GM12873 (cell line): Measurements from ENCODE around the gene FCHSD1.

ENCODE experiments used
- TF ChIP-seq, protein P1 (sequence below): IDR thresholded peaks from 2 replicates; pipeline ENCODE4 v1.5.1; 2012; ENCODE audit warnings: low read depth, mild to moderate bottlenecking, moderate library complexity, low read length, control low read depth; ENCODE audit not compliant: insufficient read depth; ENCODE audit errors: missing control alignments

The FCHSD1 gene

DNA sequence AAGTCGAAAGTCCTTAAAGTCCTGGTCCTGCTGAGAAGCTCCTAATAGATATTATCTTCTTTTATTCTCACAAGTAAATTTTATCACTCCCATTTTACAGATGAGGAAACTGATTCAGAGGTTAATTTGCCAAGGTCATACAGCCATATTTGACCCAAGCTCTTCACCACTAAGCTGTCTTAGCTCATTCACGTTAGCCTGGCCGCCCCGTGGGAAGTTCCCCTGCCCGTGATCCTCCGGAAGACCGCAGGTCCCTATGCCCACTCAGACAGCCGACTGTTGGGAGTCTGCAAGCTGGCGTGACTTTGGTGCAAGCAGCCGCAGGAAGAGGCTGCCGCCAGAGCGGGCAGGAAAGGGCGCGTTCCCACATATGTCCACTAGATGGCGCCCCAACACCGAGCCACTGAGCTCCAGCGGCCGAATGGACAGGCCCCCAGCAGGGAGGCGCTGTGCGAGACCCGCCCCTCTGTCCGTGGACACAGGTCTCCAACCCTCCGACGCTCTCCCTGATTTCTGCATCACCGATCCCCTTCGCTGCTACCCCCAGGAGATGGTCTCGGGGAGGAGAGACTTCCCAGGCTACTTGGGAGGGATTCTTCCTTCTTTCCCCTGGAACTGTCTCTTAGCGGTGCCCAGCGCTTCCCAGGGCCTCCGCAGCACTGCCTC is 40.8 kb upstream of the FCHSD1 start:
- TF ChIP-seq, protein P1, sequence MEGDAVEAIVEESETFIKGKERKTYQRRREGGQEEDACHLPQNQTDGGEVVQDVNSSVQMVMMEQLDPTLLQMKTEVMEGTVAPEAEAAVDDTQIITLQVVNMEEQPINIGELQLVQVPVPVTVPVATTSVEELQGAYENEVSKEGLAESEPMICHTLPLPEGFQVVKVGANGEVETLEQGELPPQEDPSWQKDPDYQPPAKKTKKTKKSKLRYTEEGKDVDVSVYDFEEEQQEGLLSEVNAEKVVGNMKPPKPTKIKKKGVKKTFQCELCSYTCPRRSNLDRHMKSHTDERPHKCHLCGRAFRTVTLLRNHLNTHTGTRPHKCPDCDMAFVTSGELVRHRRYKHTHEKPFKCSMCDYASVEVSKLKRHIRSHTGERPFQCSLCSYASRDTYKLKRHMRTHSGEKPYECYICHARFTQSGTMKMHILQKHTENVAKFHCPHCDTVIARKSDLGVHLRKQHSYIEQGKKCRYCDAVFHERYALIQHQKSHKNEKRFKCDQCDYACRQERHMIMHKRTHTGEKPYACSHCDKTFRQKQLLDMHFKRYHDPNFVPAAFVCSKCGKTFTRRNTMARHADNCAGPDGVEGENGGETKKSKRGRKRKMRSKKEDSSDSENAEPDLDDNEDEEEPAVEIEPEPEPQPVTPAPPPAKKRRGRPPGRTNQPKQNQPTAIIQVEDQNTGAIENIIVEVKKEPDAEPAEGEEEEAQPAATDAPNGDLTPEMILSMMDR: peak; percentile 99

DNA sequence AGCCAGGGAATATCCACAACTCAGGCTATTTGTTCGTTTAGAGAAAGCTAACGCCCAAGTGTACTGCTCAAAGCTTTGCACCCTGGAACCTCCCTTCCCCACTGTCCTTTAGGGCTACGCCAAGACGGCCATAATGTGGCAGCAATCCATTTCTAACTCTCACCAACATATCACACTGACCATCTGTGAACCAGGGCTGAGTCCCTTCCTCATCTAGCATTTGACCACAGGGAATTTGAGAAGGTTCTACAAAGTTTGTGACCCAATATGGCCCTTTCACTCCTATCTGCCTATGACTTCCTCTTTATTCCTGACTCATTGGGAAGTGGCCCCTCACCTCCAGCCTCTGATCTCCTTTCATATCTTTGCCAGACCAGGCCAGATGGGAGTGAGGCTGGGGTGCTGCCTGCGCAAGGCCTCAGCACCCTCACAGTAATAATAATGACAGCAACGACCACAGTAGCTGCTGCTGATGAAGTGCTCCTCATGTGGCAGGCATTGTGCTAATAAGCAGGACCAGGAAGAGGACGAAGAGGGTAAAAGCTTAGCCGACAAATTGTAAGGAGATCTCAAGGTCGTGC is 40.2 kb upstream of the FCHSD1 start:
- TF ChIP-seq, protein P1: no peak

DNA sequence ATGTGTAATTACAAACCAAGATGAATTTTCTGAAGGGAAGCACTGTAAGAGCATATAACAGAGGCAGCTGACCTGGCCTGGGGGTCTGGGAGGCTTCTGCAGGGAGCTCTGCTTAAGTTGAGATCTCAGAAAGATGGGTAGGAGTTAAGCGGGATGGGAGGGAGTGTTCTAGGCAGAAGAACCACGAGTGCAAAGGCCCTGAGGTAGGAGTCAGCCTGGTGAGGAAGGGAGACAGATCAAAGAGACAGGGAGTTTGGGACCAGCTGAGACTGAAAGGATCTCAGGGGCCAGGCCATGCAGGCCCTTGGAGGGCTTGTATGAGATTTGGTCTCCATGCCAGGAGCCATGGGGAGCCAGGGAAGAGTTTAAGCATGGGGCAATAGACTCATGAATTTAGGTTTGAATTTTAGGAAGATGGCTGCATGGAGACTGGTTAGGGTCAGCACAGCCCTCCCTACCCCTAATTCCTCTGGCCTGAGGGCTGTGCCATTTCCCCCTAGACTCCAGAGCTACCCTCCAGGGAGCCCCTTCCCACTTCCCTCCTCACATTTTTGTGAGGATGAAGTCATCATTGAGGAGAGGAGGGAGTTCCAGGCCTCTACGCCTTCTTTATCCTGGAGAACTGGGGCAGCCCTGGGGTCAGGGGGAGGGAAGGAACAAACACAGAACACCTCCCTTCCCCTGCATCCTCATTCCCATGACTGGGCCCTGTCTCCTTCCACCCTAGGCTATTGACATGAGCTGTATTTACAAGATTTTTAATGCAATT is 35.6 kb upstream of the FCHSD1 start:
- TF ChIP-seq, protein P1: no peak

GRCh38 chr5:141685591-141685990 is 34.4 kb upstream of the FCHSD1 start:
- TF ChIP-seq, protein P1: no peak

GRCh38 chr5:141683596-141684141 is 32.5 kb upstream of the FCHSD1 start:
- TF ChIP-seq, protein P1: no peak

DNA sequence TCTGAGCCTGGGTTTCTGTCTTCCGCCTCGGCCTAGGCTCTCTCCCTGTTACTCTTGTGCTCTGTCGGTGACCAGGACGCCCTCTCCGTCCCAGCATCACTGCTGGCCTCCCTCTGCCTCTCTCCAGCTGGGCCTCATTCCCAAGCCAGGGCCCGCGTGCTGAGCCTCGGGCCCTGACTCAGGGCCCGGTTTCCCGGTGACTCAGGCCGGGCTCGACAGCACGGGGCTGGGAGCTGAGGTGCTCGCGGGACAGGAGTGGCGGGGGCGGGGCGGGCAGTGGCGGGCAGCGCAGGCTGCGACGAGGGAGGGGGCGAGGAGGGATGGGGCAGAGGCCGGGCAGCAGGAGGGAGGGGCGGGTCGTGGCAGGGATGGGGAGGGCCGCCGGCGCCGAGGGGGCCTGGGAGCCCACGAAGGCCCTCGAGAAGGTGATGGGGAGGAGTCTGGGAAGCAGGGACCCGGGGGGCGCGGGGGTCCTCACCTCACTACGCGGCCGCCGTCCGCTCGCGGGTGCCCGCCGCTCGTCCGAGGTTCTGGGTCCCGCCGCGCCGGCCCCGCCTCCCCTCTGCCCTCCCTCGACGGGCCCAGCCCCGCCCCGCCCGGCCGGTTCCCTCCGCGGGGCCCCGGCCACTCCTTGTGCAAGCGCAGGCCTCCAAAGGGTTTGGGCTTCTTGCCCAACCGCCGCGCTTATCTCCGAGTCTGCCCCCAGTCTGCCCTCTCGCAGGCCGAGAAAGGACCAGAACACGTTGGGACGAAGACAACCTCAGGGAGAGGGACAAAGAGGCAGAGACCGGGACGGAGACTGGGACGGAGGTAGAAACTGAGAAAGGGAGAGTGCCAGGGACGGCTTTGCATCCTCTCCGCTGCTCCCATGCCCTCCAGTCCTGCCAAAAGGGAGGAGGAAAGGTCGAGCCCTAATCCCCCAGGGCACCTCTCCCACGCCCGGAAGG is 30.8 kb upstream of the FCHSD1 start, which contains the start of gene ARAP3:
Gene ARAP3, minus strand, starts transcription at position 536 of the 947 bp plus-strand sequence. CDS start 1,744 bp downstream, outside the sequence.
- TF ChIP-seq, protein P1: no peak
